GM12873 (cell line): ENCODE measurements around the gene NRP1.

Experiments used
- TF ChIP-seq, protein P1 (sequence below): IDR thresholded peaks from 2 replicates; pipeline ENCODE4 v1.5.1; 2012; ENCODE audit warnings: low read depth, mild to moderate bottlenecking, moderate library complexity, low read length, control low read depth; ENCODE audit not compliant: insufficient read depth; ENCODE audit errors: missing control alignments

Gene NRP1

DNA sequence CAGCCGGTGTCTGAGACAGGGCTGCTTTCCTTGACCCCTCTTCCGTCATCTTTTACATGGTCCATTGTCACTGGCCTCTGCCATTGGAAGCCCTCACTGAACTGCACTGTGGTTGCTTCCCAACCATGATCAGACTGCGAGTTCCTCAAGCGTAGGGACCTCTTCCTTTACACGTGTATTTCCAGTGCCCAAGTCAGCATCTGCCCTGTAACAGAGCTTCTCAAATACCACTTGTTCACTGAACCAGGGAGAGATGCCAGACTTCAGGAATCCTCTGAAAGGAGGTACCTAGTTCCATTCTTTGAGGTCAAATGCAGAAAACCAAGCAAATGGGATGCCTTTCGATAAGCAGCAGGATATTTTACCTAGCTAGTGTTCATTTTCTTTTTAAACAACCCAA is 145.1 kb downstream of the NRP1 start:
- TF ChIP-seq, protein P1, sequence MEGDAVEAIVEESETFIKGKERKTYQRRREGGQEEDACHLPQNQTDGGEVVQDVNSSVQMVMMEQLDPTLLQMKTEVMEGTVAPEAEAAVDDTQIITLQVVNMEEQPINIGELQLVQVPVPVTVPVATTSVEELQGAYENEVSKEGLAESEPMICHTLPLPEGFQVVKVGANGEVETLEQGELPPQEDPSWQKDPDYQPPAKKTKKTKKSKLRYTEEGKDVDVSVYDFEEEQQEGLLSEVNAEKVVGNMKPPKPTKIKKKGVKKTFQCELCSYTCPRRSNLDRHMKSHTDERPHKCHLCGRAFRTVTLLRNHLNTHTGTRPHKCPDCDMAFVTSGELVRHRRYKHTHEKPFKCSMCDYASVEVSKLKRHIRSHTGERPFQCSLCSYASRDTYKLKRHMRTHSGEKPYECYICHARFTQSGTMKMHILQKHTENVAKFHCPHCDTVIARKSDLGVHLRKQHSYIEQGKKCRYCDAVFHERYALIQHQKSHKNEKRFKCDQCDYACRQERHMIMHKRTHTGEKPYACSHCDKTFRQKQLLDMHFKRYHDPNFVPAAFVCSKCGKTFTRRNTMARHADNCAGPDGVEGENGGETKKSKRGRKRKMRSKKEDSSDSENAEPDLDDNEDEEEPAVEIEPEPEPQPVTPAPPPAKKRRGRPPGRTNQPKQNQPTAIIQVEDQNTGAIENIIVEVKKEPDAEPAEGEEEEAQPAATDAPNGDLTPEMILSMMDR, result no peak

DNA sequence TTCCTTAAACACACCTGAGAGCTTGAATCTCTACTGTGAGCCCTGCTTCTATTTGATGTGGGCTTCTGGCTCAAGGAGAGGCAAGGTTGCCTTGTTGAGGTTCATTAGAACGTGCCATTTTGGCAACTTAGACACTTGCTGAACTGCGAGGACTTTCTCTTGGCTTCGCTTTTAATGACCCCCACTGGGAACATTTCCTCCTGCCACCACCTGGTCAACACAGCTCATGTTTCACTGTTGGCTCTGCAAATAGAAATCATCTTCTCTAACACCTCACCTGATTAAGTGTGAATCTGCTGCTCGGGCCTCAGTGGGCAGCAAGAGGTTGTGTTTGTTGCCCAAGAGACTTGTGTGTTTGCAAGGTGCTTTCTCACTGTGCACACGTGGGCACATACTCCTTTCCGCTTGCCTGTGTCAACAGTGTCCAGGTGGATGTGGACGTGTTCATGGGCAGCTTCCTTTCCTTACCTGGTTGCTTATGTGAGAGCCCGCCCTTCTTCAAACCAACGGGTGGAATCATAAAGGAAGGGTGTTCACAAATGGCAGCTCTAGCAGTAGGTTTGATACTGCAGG is 147.0 kb downstream of the NRP1 start:
- TF ChIP-seq, protein P1, result no peak

DNA sequence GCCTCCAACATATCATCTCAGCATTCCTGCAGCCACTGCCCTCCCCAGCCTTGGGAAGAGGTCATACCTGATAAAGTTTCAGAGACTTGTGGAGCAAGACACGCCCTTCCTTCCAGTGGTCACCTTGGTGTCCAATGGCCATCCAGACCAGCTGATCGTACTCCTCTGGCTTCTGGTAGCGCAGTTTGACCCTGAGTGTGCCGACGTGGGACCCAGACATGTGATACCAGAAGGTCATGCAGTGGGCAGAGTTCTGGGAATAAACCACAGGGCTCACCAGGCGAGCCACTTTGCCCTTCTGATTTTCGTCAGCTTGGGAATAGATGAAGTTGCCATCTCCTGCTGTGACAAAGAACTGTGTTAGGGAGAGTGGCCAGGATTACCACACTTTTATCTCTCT is 148.3 kb downstream of the NRP1 start:
- TF ChIP-seq, protein P1, result no peak

DNA sequence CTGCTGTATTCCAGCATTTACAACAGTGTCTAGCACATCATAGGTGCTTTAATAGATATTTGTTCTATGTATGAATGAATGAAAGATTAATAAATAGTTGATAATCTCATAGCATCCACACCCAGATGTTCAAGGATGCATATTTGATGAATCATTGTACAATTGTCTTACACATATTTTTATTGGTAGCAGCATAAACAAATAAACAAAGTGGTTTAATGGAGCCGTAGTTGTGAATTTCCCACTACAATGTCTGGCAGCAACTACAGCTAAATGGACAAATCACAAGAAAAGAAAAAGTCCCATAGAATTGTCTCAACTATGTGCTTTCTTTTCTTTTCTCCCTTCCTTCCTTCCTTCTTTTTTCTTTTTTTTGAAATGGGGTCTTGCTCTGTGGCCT is 150.8 kb downstream of the NRP1 start:
- TF ChIP-seq, protein P1, result no peak

DNA sequence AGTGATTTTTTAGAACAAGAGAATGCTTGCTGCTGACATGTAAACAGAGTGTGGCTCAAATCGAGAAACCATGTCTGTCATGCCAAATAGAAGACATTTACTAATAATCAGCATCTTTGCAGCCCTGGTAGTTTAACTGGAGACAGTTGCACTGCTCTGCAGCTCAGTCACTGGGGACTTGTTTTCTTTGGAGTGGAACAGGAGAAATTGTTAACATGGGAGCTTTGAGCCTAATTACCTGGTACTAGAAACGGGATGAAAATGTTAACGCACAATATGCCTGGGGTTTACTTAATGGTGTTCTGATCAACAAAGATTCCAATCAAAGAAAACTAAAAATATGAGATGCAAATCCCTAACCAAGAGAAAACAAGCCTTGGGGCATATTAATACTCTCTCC is 153.5 kb downstream of the NRP1 start:
- TF ChIP-seq, protein P1, result no peak

DNA sequence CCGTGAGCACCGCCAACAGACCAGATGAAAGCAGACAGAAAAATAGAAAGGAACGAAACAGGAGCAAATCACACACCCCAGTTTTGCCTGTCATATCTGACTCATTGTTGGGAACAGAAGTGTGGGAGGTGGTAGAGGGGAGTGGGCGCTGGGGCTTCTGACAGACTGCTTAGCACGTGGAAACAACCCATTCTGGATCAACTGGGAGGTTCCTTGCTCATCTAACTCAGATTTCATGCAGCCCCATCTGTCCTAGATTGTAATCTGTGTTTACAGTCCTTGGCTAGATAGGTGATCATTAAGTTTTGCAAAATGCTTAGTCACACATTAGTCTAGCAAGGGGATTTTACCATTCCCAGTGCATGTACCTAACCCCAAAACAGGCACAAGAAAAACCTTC is 154.1 kb downstream of the NRP1 start:
- TF ChIP-seq, protein P1, result no peak

DNA sequence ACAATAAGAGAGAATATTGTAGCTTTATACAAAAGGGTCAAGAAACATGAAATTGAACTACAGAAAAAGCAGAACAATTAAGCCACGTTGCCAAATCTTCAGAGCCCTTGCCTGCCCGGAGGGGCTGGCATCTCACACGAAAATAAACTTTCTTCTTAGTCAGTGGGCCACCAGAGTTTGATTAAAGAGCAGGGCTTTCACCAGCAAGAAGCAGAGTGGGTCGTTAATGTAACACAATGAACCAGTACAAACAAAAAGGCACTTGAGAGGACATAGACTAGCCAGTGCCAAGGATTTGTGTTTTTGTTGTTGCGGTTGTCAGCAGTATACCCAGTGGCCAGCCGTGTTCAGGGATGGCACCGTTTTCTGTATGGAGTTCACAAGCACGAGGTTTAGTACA is 155.4 kb downstream of the NRP1 start:
- TF ChIP-seq, protein P1, result no peak
